Subcutaneous abdominal adipose tissue (tissue), 5 donors: ENCODE results near the gene MGME1.

Source experiments
- H3K27ac ChIP-seq: one replicate; pipeline ENCODE4 v1.7.0; 2013; ENCODE audit warnings: low read depth, mild to moderate bottlenecking, inconsistent platforms, low read length, moderate library complexity
- H3K27me3 ChIP-seq, 5 donors: one replicate each; pipeline ENCODE4 v1.7.0; 2013; ENCODE audit warnings: low read length in 5 of 5, inconsistent platforms in 1 of 5; ENCODE audit not compliant: control insufficient read depth in 5 of 5, insufficient read depth in 4 of 5
- H3K36me3 ChIP-seq, 5 donors: one replicate each; pipeline ENCODE4 v1.7.0; 2013; ENCODE audit warnings: low read length in 5 of 5; ENCODE audit not compliant: control insufficient read depth in 5 of 5, insufficient read depth in 5 of 5
- H3K4me1 ChIP-seq, 5 donors: one replicate each; pipeline ENCODE4 v1.7.0; 2013; ENCODE audit warnings: low read length in 5 of 5, mild to moderate bottlenecking in 3 of 5, moderate library complexity in 1 of 5; ENCODE audit not compliant: control insufficient read depth in 5 of 5, insufficient read depth in 5 of 5
- H3K4me3 ChIP-seq, 5 donors: one replicate each; pipeline ENCODE4 v1.7.0; 2013; ENCODE audit warnings: low read length in 5 of 5, low read depth in 1 of 5
- H3K9ac ChIP-seq, 5 donors: one replicate each; pipeline ENCODE4 v1.7.0; 2013; ENCODE audit warnings: low read length in 5 of 5, mild to moderate bottlenecking in 4 of 5, moderate library complexity in 3 of 5
- H3K9me3 ChIP-seq, 5 donors: one replicate each; pipeline ENCODE4 v1.7.0; 2013; ENCODE audit warnings: low read length in 5 of 5; ENCODE audit not compliant: control insufficient read depth in 5 of 5
- donor health status: healthy.
- donor health status: healthy.
- donor health status: healthy.
- donor health status: healthy.
- donor health status: healthy.

The MGME1 gene

DNA sequence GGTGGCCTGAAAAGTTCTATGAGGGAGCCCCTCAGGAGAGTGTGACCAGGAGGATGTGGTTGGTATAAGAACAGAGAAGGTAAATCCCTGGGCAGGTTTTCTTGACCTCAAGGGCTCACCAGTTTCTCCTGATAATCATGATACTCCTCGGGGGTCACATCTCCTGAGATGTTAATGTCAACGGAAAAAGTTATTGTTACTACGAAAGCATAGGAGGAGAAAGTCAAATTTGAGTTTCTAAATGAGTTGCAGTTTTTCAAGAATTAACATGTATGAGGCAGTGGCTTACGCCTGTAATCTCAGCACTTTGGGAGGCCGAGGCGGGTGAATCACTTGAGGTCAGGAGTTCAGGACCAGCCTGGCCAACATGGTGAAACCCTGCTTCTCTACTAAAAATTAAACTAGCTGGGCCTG, 23.4 kb downstream of the MGME1 start:
- H3K9ac ChIP-seq = no peak overlapping the region
- no peaks in the 10 kb centered on the region for H3K9me3 ChIP-seq
- H3K36me3 ChIP-seq = peaks cover 3 to 23% (median 10%) of the 10 kb centered on the region in 5 donors
- no peak overlapping the region for H3K4me3 ChIP-seq
- no peaks in the 10 kb centered on the region for H3K27me3 ChIP-seq
- no peak overlapping the region for H3K27ac ChIP-seq
- peaks cover 2 to 8% (median 7%) of the 10 kb centered on the region in 5 donors for H3K4me1 ChIP-seq

DNA sequence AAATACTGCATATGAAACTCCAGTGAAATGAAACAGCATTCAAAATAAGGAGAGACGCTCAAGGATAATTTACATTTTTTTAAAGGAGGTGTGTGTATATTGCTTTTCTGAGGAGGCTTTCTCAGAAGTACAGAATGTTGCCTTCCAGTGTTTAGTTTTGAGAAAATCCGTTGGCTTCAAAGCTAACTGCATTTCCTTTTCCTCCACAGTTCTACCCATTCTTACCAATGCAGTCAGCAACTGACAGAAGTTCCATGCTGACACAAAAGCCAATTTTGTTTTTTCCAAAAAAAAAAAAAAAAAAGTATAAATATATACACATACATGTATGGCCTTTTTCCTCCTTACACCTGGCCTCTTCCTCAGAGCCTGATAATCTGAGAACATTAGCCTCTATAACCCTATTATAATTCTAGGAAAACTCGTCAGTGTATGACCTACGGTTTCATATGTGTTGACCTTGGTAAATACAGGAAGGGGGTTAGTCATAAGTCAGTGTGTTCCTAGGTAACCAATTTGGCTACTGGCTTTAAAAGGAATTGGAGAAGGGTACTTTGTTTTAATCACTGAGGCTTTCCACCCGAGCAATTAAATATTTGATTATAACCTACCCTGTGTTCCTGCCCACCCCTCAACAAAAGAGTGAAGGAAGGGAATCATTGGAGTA, 24.2 kb downstream of the MGME1 start:
- Histone ChIP-seq H3K27ac (no peak overlapping the region), H3K36me3 (peaks cover 3 to 23% (median 10%) of the 10 kb centered on the region in 5 donors), H3K4me3 (no peak overlapping the region), H3K9ac (no peak overlapping the region), H3K4me1 (peaks cover 2 to 8% (median 7%) of the 10 kb centered on the region in 5 donors), H3K27me3 (no peaks in the 10 kb centered on the region), H3K9me3 (no peaks in the 10 kb centered on the region)

DNA sequence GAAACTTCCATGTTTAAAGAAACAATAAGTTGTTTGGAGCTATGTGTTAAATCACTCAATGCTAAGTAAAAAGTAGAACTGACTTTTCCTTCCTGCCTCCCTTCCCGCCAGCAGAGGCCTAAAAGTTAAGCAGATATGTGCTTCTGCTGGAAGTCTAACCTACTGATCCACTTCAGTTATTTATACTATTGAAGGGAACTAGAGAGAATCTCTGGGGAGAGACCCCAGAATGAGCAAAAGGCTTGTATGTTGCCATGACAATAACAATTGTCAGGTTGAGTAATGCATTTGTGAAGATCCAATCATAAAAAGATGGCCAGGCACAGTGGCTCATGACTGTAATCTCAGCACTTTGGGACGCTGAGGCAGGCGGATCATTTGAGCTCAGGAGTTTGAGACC, 24.7 kb downstream of the MGME1 start:
- Histone ChIP-seq H3K4me3 (no peak overlapping the region), H3K27ac (no peak overlapping the region), H3K27me3 (no peaks in the 10 kb centered on the region), H3K9ac (no peak overlapping the region), H3K36me3 (peaks cover 3 to 23% (median 10%) of the 10 kb centered on the region in 5 donors), H3K4me1 (peaks cover 2 to 8% (median 7%) of the 10 kb centered on the region in 5 donors), H3K9me3 (no peaks in the 10 kb centered on the region)

DNA sequence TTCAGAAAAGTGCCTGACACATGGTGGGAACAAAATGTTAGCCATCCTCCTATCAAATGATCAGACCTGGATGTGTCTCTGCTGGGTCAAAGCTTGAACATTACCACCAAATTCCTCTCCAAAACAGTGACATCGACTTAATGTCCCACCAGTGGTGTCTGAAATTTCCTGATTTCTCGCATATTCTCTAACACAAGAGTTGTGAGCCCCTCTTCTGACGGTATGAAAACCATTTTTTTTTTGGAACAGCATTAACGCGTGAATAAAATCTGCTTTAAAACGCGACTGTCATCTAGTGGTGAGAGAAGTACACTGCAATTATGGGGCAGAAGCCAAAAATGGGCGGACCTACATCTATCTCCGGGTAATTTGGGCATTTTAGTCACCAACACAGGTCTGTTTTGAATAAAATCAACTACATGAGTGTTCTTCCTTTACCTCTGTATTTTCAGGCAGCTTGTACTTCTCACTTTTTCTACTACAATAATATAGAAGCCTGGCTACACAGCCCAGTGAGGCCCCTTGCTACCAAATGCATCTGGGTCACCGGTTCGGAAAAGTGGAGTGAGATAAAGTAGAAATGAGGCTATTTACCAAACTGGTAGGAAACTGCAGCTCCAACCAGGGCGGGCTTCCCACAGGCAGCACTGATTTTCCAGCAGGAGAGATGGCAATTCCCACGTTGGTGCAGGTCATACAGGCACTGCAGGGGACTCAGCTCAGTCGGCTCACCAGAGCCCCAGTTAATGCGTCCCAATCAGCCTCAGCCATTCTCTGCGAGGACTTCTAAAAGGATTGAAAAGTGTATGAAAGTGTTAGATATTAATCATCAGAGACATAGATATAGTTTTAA, 27.4 kb downstream of the MGME1 start:
- H3K4me3 ChIP-seq = peak overlapping the region in 1 of 5 donors; percentile 17
- H3K9me3 ChIP-seq = no peaks in the 10 kb centered on the region
- H3K4me1 ChIP-seq = peaks cover 2 to 9% (median 7%) of the 10 kb centered on the region in 5 donors
- H3K36me3 ChIP-seq = peaks cover 0 to 4% (median 0%) of the 10 kb centered on the region in 5 donors
- peak overlapping the region in 2 of 5 donors; percentile 26 to 57 for H3K9ac ChIP-seq
- H3K27ac ChIP-seq = no peak overlapping the region
- H3K27me3 ChIP-seq = no peaks in the 10 kb centered on the region

DNA sequence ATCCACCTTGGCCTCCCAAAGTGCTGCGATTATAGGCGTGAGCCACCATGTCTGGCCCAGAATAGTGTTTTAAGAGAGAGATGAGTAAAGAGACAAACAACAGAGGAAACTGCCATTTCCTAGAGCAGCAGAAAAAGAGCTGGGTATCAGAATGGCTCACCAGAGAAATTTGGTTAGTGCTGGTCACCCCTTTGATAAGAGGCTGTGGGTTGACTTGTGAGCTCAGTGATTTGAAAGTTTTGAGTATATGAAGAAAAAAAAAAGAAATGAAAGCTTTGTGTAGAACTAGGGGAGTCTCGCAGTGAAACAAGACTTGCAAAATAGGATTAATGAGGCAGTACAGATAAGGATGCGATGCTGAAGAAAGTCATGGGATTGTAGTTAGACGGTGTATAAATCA, 29.6 kb downstream of the MGME1 start:
- no peaks in the 10 kb centered on the region for H3K27me3 ChIP-seq
- H3K4me1 ChIP-seq = peaks cover 2 to 15% (median 10%) of the 10 kb centered on the region in 5 donors
- no peaks in the 10 kb centered on the region for H3K9me3 ChIP-seq
- no peaks in the 10 kb centered on the region for H3K36me3 ChIP-seq
- H3K4me3 ChIP-seq = no peak overlapping the region
- no peak overlapping the region for H3K27ac ChIP-seq
- no peak overlapping the region for H3K9ac ChIP-seq

DNA sequence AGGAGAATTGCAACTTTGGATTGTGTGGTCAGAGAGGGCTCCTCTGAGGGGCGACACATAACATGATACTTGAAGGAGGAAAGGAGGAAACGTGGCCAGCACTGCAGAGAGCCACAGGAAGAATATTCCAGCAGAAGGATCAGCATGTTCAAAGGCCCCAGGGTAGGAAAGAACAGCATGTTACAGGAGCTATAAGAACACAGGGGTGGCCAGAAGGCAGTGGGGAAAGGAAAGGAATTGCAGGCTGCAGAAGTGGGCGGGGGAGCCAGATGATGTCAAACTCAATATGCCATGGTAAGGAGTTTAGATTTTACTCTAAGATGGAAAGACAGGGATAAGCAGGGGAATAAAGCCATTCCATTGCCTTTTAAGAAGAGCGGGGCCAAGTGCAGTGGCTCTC, 30.7 kb downstream of the MGME1 start:
- H3K9ac ChIP-seq = no peak overlapping the region
- no peaks in the 10 kb centered on the region for H3K27me3 ChIP-seq
- H3K9me3 ChIP-seq = no peaks in the 10 kb centered on the region
- H3K4me3 ChIP-seq = no peak overlapping the region
- peaks cover 2 to 20% (median 10%) of the 10 kb centered on the region in 5 donors for H3K4me1 ChIP-seq
- no peak overlapping the region for H3K27ac ChIP-seq
- no peaks in the 10 kb centered on the region for H3K36me3 ChIP-seq

DNA sequence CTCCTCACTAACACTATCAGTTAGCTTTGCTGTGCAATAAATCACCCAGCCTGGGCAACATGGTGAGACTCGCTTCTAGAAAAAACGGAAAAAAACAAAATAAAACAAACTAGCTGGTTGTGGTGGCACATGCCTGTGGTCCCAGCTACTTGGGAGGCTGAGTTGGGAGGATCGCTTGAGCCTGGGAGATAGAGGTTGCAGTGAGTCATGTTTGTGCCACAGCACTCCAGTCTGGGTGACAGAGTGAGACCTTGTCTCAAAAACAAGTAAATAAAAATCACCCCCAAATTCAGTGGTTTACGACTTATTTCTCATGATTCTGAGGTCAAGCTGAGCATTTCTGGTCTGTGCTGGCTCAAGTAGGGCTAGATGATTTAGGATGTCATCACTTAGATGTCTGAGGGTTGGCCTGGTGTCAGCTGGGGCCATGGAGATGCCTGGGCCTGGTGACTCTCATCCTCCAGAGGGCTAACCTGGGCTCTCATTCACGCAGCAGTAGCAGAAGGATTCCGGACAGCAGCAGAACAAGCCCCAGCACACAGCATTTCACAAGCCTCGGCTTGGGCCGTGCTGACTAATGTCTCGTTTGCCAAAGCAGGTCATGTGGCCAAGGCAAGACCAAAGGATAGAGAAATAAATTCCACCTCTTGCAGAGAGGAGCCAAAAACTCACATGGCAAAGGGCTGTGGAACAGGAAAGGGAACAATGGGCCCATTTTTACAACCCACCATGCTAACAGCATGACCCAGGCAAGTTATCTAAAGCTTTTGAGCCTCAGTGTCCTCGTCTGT, 32.5 kb downstream of the MGME1 start:
- Histone ChIP-seq H3K9ac (no peak overlapping the region), H3K27me3 (no peaks in the 10 kb centered on the region), H3K9me3 (no peaks in the 10 kb centered on the region), H3K27ac (no peak overlapping the region), H3K4me3 (no peak overlapping the region), H3K36me3 (no peaks in the 10 kb centered on the region), H3K4me1 (peaks cover 0 to 14% (median 4%) of the 10 kb centered on the region in 5 donors)

DNA sequence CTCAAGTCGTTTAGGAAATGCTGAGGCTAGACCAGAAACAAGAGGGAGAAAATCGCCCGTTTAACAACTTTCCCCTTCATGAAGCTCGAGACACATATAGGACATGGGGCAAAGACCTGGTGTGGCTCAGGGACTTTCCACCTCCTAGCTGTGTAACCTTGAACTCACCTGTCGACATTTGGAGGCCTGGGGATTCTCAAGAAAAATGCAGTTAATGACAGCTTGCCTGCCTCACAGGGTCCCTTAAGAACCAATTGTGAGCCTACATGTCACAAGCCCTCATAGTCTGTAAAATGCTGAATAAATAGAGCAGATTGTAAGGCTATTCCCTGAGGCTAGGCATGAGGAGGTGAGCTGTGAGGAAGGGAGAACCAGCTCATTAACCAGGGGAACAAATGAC, 35.1 kb downstream of the MGME1 start:
- Histone ChIP-seq H3K27ac (no peak overlapping the region), H3K36me3 (no peaks in the 10 kb centered on the region), H3K9ac (no peak overlapping the region), H3K4me1 (peaks cover 0 to 21% (median 10%) of the 10 kb centered on the region in 5 donors), H3K9me3 (no peaks in the 10 kb centered on the region), H3K4me3 (no peak overlapping the region), H3K27me3 (no peaks in the 10 kb centered on the region)

DNA sequence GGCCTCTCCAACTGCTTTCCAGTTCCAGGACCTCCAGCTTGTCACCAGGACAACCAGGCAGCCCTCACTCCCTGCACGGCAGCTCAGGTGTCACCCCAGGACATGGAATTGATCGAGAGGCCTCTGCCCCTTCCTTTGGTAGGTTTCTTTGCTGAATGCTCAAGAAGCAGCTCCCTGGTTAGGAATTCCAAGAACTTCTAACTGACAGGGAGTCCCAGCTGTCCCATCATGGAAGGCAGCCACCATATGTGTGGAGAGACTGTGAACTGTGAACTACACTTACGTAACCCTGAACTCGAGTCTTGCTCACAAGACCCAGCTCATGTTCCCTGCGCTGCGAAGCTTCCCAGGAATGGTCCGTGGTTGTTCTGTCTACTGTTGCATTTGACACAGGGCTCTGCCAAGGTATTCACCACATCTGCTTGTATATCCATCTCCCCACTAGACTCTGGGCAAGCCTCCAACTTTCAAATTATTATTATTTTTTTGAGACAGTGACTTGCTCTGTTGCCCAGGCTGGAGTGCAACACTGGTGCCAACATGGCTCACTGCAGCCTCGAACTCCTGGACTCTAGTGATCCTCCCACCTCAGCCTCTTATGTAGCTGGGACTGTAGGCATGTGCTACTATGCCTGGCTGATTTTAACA, 35.7 kb downstream of the MGME1 start:
- no peaks in the 10 kb centered on the region for H3K27me3 ChIP-seq
- H3K4me3 ChIP-seq = no peak overlapping the region
- no peaks in the 10 kb centered on the region for H3K36me3 ChIP-seq
- no peak overlapping the region for H3K27ac ChIP-seq
- H3K9me3 ChIP-seq = no peaks in the 10 kb centered on the region
- H3K9ac ChIP-seq = no peak overlapping the region
- peaks cover 0 to 21% (median 10%) of the 10 kb centered on the region in 5 donors for H3K4me1 ChIP-seq
